Thyroid gland (tissue), 4 donors: Measurements from ENCODE around the gene TSGA10.

ENCODE experiments used
- CTCF ChIP-seq, 6 experiments: fragments of 200-600 bp in 3 of 6; fragments of 450-650 bp in 3 of 6; sonication (generic) in 3 of 6; IDR thresholded peaks; one replicate each; pipeline ENCODE4 v1.5.1; 2016 to 2019; ENCODE audit warnings: antibody characterized with exemption in 6 of 6, mild to moderate bottlenecking in 2 of 6, inconsistent platforms in 1 of 6, moderate library complexity in 1 of 6
- POLR2A ChIP-seq, 2 donors: fragments of 450-650 bp; IDR thresholded peaks; one replicate each; pipeline ENCODE4 v1.6.1; 2017; ENCODE audit warnings: antibody characterized with exemption in 2 of 2, mild to moderate bottlenecking in 2 of 2, moderate library complexity in 1 of 2

GRCh38 chr2:99111236-99111635 is 43.5 kb downstream of the TSGA10 start:
- TF ChIP-seq CTCF (IDR thresholded peaks at IDR 0.05): no peak
- no peak for TF ChIP-seq POLR2A (IDR thresholded peaks at IDR 0.05)
